Trophoblast cell (in vitro differentiated cells and primary cell): ENCODE data around the gene ITGA2B.
A peak's percentile ranks its signal among the peaks of the same experiment; 100 is the strongest.

Experiments
- DNase-seq, 2 donors: peaks; one replicate each; pipeline ENCODE4 v3.0.0-alpha.2; 2016
- H2AFZ ChIP-seq: 2 replicates; pipeline ENCODE4 v1.6.1; 2013; ENCODE audit warnings: low read length, moderate library complexity, mild to moderate bottlenecking; ENCODE audit not compliant: insufficient read depth, poor library complexity
- H2AK5ac ChIP-seq: 2 replicates; pipeline ENCODE4 v1.6.1; 2013; ENCODE audit warnings: mild to moderate bottlenecking, low read length
- H2BK120ac ChIP-seq: 2 replicates; pipeline ENCODE4 v1.6.1; 2013; ENCODE audit warnings: low read length, mild to moderate bottlenecking, moderate library complexity; ENCODE audit not compliant: insufficient read depth, poor library complexity
- H2BK12ac ChIP-seq: 2 replicates; pipeline ENCODE4 v1.6.1; 2013; ENCODE audit warnings: mild to moderate bottlenecking, low read length, moderate library complexity
- H2BK5ac ChIP-seq: 2 replicates; pipeline ENCODE4 v1.6.1; 2013; ENCODE audit warnings: low read length, low read depth, moderate library complexity, mild to moderate bottlenecking; ENCODE audit not compliant: poor library complexity
- H3K14ac ChIP-seq: 2 replicates; pipeline ENCODE4 v1.6.1; 2013; ENCODE audit warnings: mild to moderate bottlenecking, low read length
- H3K18ac ChIP-seq: 2 replicates; pipeline ENCODE4 v1.6.1; 2013; ENCODE audit warnings: mild to moderate bottlenecking, low read length
- H3K23ac ChIP-seq: 2 replicates; pipeline ENCODE4 v1.6.1; 2013; ENCODE audit warnings: low read length
- H3K27ac ChIP-seq: 2 replicates; pipeline ENCODE4 v1.5.1; 2013; ENCODE audit warnings: low read depth, mild to moderate bottlenecking, inconsistent platforms, low read length, moderate library complexity
- H3K27me3 ChIP-seq: 2 replicates; pipeline ENCODE4 v1.6.1; 2013; ENCODE audit warnings: inconsistent platforms, mild to moderate bottlenecking, low read length, moderate library complexity; ENCODE audit not compliant: insufficient read depth
- H3K36me3 ChIP-seq, 2 experiments: 1 replicate in 1 of 2; 2 replicates in 1 of 2; pipeline ENCODE4 v1.6.1; 2013; ENCODE audit warnings: low read length in 2 of 2, mild to moderate bottlenecking in 2 of 2, moderate library complexity in 1 of 2; ENCODE audit not compliant: insufficient read depth in 2 of 2, control insufficient read depth in 1 of 2
- H3K4ac ChIP-seq: 2 replicates; pipeline ENCODE4 v1.6.1; 2013; ENCODE audit warnings: low read depth, mild to moderate bottlenecking, low read length, moderate library complexity
- H3K4me1 ChIP-seq, 2 experiments: 1 replicate in 1 of 2; 2 replicates in 1 of 2; pipeline ENCODE4 v1.6.1; 2013; ENCODE audit warnings: low read length in 2 of 2, mild to moderate bottlenecking in 2 of 2, moderate library complexity in 1 of 2; ENCODE audit not compliant: insufficient read depth in 2 of 2, control insufficient read depth in 1 of 2
- H3K4me2 ChIP-seq: 2 replicates; pipeline ENCODE4 v1.6.1; 2013; ENCODE audit warnings: inconsistent platforms, mild to moderate bottlenecking, low read length, moderate library complexity
- H3K4me3 ChIP-seq: 2 replicates; pipeline ENCODE4 v1.5.1; 2013; ENCODE audit warnings: mild to moderate bottlenecking, low read depth, low read length, inconsistent platforms
- H3K79me1 ChIP-seq: one replicate; pipeline ENCODE4 v1.6.1; 2013; ENCODE audit warnings: low read length
- H3K79me2 ChIP-seq: 2 replicates; pipeline ENCODE4 v1.6.1; 2013; ENCODE audit warnings: low read length, mild to moderate bottlenecking; ENCODE audit not compliant: control insufficient read depth, insufficient read depth, poor library complexity
- H3K9ac ChIP-seq: 2 replicates; pipeline ENCODE4 v1.6.1; 2013; ENCODE audit warnings: mild to moderate bottlenecking, low read length
- H3K9me3 ChIP-seq: 2 replicates; pipeline ENCODE4 v1.6.1; 2013; ENCODE audit warnings: low read depth, mild to moderate bottlenecking, control low read depth, inconsistent platforms, low read length; ENCODE audit not compliant: insufficient read depth
- H4K12ac ChIP-seq: 2 replicates; pipeline ENCODE4 v1.6.1; 2013; ENCODE audit warnings: low read depth, mild to moderate bottlenecking, low read length, moderate library complexity
- H4K8ac ChIP-seq: 2 replicates; pipeline ENCODE4 v1.6.1; 2013; ENCODE audit warnings: low read depth, mild to moderate bottlenecking, low read length, moderate library complexity
- H4K91ac ChIP-seq: one replicate; pipeline ENCODE4 v1.6.1; 2013; ENCODE audit warnings: low read depth, mild to moderate bottlenecking, low read length, moderate library complexity
- WGBS: extraction: QIAGEN DNeasy Blood & Tissue Kit; methylation state at CpG from one replicate; pipeline ENCODE4 v1.1.7; 2013; ENCODE audit warnings: missing lambda C conversion rate; ENCODE audit not compliant: insufficient read length, insufficient coverage; ENCODE audit errors: extremely low coverage; 5-methylcytosine and 5-hydroxymethylcytosine counted together

Gene ITGA2B

DNA sequence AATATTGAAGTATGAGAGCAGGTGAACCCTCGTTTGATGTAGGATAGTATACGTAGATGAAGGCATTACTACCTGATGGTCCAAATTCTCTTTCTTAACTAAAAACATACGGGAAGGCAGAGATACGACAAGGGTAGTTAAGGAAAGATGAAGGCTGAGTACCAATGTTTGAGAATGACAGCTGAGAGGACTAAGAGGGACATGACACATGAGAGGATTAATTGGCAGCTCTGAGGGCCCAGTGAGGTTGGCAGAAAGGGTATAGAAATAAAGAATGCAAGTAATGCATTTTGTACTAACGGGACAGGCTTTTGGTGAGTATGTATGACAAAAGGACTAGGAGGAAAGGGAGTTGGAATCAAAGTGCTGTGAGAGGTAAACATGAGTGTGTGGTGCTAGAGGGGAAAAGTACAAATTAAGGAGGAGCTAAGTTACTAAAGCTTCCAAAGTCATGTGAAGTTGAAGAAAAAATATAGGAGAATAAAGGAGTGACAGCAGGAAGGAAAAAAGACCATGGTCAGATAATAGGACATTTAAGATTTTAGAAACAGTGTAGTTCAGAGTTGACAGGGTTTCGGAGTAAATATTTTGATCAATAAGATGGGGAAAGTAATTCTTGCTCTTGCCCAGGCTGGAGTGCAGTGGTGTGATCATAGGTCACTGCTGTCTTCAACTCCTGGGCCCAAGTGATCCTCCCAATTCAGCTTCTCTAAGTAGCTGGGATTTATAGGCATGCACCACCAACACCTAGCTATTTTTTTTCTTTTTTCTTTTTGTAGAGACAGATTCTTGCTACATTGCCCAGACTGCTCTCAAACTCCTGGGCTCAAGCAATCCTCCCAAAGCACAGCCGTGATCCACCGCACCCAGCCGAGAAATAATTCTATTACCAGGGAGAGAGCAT, 43.1 kb upstream of the ITGA2B start:
- Histone ChIP-seq H3K27ac (no peak overlapping the region), H4K12ac (no peak overlapping the region), H4K91ac (no peak overlapping the region), H3K4ac (no peak overlapping the region), H3K9ac (no peak overlapping the region), H2AK5ac (no peak overlapping the region), H3K4me3 (no peak overlapping the region), H3K27me3 (no peaks in the 10 kb centered on the region), H3K79me2 (no peaks in the 10 kb centered on the region), H2BK120ac (no peak overlapping the region), H3K4me2 (no peak overlapping the region), H2BK5ac (no peak overlapping the region), H2AFZ (no peak overlapping the region), H2BK12ac (no peak overlapping the region), H4K8ac (no peak overlapping the region), H3K14ac (no peak overlapping the region), H3K36me3 (peaks cover 24 to 25% of the 10 kb centered on the region in 2 experiments), H3K79me1 (no peaks in the 10 kb centered on the region), H3K23ac (no peak overlapping the region), H3K18ac (no peak overlapping the region), H3K9me3 (no peaks in the 10 kb centered on the region), H3K4me1 (no peaks in the 10 kb centered on the region)
- WGBS, result no CpG with 5 or more reads among the region's 9 CpGs
- DNase-seq, result no peak

- no peak overlapping the region for H2AFZ ChIP-seq
- H4K8ac ChIP-seq, result no peak overlapping the region
- H3K4ac ChIP-seq, result no peak overlapping the region
- no peak overlapping the region for H3K18ac ChIP-seq
- H3K4me3 ChIP-seq, result no peak overlapping the region
- H3K27ac ChIP-seq, result no peak overlapping the region
- no peak overlapping the region for H3K9ac ChIP-seq
- no peak overlapping the region for H2BK5ac ChIP-seq
- no peaks in the 10 kb centered on the region for H3K79me1 ChIP-seq
- no CpG with 5 or more reads among the region's 3 CpGs for WGBS
- DNase-seq, result no peak
- H3K9me3 ChIP-seq, result no peaks in the 10 kb centered on the region
- no peaks in the 10 kb centered on the region for H3K79me2 ChIP-seq
- no peaks in the 10 kb centered on the region for H3K4me1 ChIP-seq
- no peak overlapping the region for H3K23ac ChIP-seq
- H4K12ac ChIP-seq, result no peak overlapping the region
- no peak overlapping the region for H2AK5ac ChIP-seq
- no peaks in the 10 kb centered on the region for H3K27me3 ChIP-seq
- no peak overlapping the region for H2BK12ac ChIP-seq
- no peak overlapping the region for H3K14ac ChIP-seq
- H2BK120ac ChIP-seq, result no peak overlapping the region
- H3K36me3 ChIP-seq, result peaks cover 7 to 12% of the 10 kb centered on the region in 2 experiments
- H4K91ac ChIP-seq, result no peak overlapping the region
- no peak overlapping the region for H3K4me2 ChIP-seq
Observed at GRCh38 chr17:44424828-44425461, 35.5 kb upstream of the ITGA2B start.

DNA sequence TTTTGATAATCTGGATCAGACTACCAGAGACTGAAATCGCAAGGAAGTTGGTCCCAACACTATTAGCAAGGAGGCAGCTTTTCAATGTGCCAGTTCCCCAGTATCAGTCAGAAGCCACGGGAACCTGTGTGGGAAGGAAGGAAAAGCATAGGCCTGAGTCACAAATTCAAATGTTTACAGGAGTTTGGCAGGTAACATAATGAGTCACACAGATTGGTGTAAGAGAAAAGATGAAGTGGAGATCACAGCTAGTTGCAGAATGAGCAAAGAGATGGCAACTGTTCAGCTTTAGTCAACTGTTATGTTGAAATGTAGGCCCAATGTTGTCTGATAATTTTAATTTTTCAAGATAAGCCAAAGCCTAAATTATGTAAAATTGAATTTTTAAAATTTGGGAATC, 28.1 kb upstream of the ITGA2B start:
- H3K4ac ChIP-seq, result no peak overlapping the region
- H3K18ac ChIP-seq, result no peak overlapping the region
- H2BK12ac ChIP-seq, result no peak overlapping the region
- H3K27me3 ChIP-seq, result no peaks in the 10 kb centered on the region
- no peak overlapping the region for H4K8ac ChIP-seq
- H3K36me3 ChIP-seq, result peaks cover 18 to 19% of the 10 kb centered on the region in 2 experiments
- no peak overlapping the region for H3K14ac ChIP-seq
- peak; percentile 5 to 13 for DNase-seq
- no peak overlapping the region for H4K91ac ChIP-seq
- no peak overlapping the region for H3K23ac ChIP-seq
- H2BK5ac ChIP-seq, result no peak overlapping the region
- H2AFZ ChIP-seq, result no peak overlapping the region
- H2BK120ac ChIP-seq, result no peak overlapping the region
- H3K4me1 ChIP-seq, result no peaks in the 10 kb centered on the region
- no peaks in the 10 kb centered on the region for H3K79me2 ChIP-seq
- no CpG with 5 or more reads among the region's 2 CpGs for WGBS
- H2AK5ac ChIP-seq, result no peak overlapping the region
- no peaks in the 10 kb centered on the region for H3K9me3 ChIP-seq
- no peak overlapping the region for H3K4me2 ChIP-seq
- no peak overlapping the region for H3K27ac ChIP-seq
- H3K4me3 ChIP-seq, result no peak overlapping the region
- H4K12ac ChIP-seq, result no peak overlapping the region
- H3K9ac ChIP-seq, result no peak overlapping the region
- H3K79me1 ChIP-seq, result no peaks in the 10 kb centered on the region

DNA sequence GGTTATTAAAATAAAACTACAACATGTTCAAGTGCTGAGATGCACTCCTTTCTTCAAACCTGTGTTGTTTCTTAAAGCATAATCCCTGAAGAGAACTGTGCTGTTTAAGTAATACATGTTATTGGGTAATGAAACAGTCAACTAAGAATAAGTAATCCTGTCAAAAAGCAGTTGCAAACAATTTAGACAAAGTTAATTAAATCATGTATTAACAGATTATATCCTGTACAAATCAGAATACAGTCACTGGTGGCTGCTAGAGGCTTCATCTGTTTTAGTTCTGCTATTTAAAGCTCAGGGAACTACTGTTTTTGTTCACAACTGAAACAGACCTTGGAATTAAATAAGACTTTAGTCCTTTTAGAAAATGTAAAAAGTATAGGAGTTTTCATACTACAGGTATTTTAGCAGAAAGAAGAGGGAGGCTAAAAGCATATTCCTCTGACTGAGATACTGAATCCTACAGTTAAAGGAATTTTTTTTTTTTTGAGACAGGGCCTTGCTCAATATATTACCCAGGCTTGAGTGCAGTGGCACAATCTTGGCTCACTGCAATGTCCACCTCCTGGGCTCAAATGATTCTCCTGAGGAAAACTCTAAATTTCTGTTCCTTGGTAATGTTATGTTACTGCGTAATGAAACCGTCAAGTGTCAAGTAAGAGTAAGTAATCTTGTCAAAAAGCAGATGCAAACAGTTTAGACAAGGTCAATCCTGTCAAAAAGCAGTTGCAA, 27.3 kb upstream of the ITGA2B start:
- no peak overlapping the region for H4K12ac ChIP-seq
- no peak overlapping the region for H3K23ac ChIP-seq
- H3K4ac ChIP-seq, result no peak overlapping the region
- H4K91ac ChIP-seq, result no peak overlapping the region
- peaks cover 16 to 18% of the 10 kb centered on the region in 2 experiments for H3K36me3 ChIP-seq
- no peaks in the 10 kb centered on the region for H3K79me1 ChIP-seq
- H2BK12ac ChIP-seq, result no peak overlapping the region
- H4K8ac ChIP-seq, result no peak overlapping the region
- H2BK120ac ChIP-seq, result no peak overlapping the region
- no peak overlapping the region for H3K27ac ChIP-seq
- H2AK5ac ChIP-seq, result no peak overlapping the region
- no peak overlapping the region for H2AFZ ChIP-seq
- H3K14ac ChIP-seq, result no peak overlapping the region
- no peaks in the 10 kb centered on the region for H3K9me3 ChIP-seq
- no peaks in the 10 kb centered on the region for H3K4me1 ChIP-seq
- no CpG with 5 or more reads among the region's 2 CpGs for WGBS
- no peak overlapping the region for H3K18ac ChIP-seq
- H3K27me3 ChIP-seq, result no peaks in the 10 kb centered on the region
- no peak overlapping the region for H2BK5ac ChIP-seq
- no peak overlapping the region for H3K4me3 ChIP-seq
- no peak overlapping the region for H3K9ac ChIP-seq
- H3K79me2 ChIP-seq, result no peaks in the 10 kb centered on the region
- no peak for DNase-seq
- no peak overlapping the region for H3K4me2 ChIP-seq
